Natural killer cell (primary cell): ENCODE measurements around the gene CYP4F11. TPM values are rescaled to one million over a fixed set of nuclear protein-coding genes. Genes with fewer than 3 reads are reported as not detected.
"Not testable (repeated sequence)": the region's sequence is repeated elsewhere in the genome, so short reads cannot be mapped to it uniquely, and the experiment has no call there.

Experiments used
- ATAC-seq, 3 donors: fragments of 150-1000 bp in 2 of 3; fragments of 200-7000 bp in 1 of 3; cut with Tn5 transposase; 1 replicate in 1 of 3; 2 replicates in 2 of 3; pipeline ENCODE4 v1.10.0; 2021; ENCODE audit warnings: mild to moderate bottlenecking in 2 of 3, moderate library complexity in 2 of 3
- DNase-seq, 2 donors: peaks; one replicate each; pipeline versions ENCODE4 v3.0.0 to v3.0.0-alpha.2; 2013 to 2021; ENCODE audit warnings: mixed read lengths in 1 of 2
- H3K27ac ChIP-seq: one replicate; pipeline ENCODE4 v1.5.1; 2013; ENCODE audit warnings: mild to moderate bottlenecking, low read length
- H3K27me3 ChIP-seq: one replicate; pipeline ENCODE4 v1.6.1; 2013; ENCODE audit warnings: low read length; ENCODE audit not compliant: control insufficient read depth, insufficient read depth
- H3K36me3 ChIP-seq: one replicate; pipeline ENCODE4 v1.6.1; 2013; ENCODE audit warnings: low read length; ENCODE audit not compliant: control insufficient read depth, insufficient read depth
- H3K4me1 ChIP-seq: one replicate; pipeline ENCODE4 v1.6.1; 2013; ENCODE audit warnings: low read length; ENCODE audit not compliant: control insufficient read depth, insufficient read depth
- H3K4me3 ChIP-seq: one replicate; pipeline ENCODE4 v1.5.1; 2013; ENCODE audit warnings: low read length
- H3K9me3 ChIP-seq: one replicate; pipeline ENCODE4 v1.6.1; 2013; ENCODE audit warnings: low read length; ENCODE audit not compliant: control insufficient read depth, insufficient read depth
- H3K27ac Mint-ChIP-seq, 2 donors: one replicate each; pipeline ENCODE4 v1.8.0; 2022; ENCODE audit warnings: mild to moderate bottlenecking in 2 of 2, mixed read lengths in 2 of 2, moderate library complexity in 1 of 2
- H3K27me3 Mint-ChIP-seq, 2 donors: one replicate each; pipeline ENCODE4 v1.8.0; 2022; ENCODE audit warnings: low read depth in 2 of 2, mixed read lengths in 2 of 2
- H3K36me3 Mint-ChIP-seq: one replicate; pipeline ENCODE4 v1.8.0; 2022; ENCODE audit warnings: mixed read lengths
- H3K4me1 Mint-ChIP-seq, 2 donors: one replicate each; pipeline ENCODE4 v1.8.0; 2022; ENCODE audit warnings: mixed read lengths in 2 of 2
- H3K4me3 Mint-ChIP-seq: one replicate; pipeline ENCODE4 v1.8.0; 2022; ENCODE audit warnings: mild to moderate bottlenecking, moderate library complexity, mixed read lengths
- H3K9me3 Mint-ChIP-seq, 2 donors: one replicate each; pipeline ENCODE4 v1.8.0; 2022; ENCODE audit warnings: mixed read lengths in 2 of 2
- WGBS: methylation state at CpG from one replicate; pipeline ENCODE4 v1.1.7; 2013; ENCODE audit warnings: missing lambda C conversion rate; ENCODE audit not compliant: insufficient coverage; 5-methylcytosine and 5-hydroxymethylcytosine counted together
- intact Hi-C: fragments of 100-400 bp; cut with micrococcal nuclease; formaldehyde crosslinking; loops from one replicate; pipeline ENCODE4 v1.14.2; 2022
- total RNA-seq, 4 donors: library from RNA; stranded (reverse); fragments of 120-200 nt in 1 of 4; gene quantifications; one replicate each; pipeline versions ENCODE4 v1.2.3 to v1.2.4, GENCODE V29; 2013 to 2022
- TF ChIP-seq, protein P1 (sequence below): fragments of 200-600 bp; IDR thresholded peaks from one replicate; pipeline ENCODE4 v1.8.0; 2022; ENCODE audit warnings: antibody characterized with exemption

The CYP4F11 gene
- total RNA-seq, 3 donors from 2014 or later (not counting 1 experiment from before 2014, with no cell fraction given): not detected

DNA sequence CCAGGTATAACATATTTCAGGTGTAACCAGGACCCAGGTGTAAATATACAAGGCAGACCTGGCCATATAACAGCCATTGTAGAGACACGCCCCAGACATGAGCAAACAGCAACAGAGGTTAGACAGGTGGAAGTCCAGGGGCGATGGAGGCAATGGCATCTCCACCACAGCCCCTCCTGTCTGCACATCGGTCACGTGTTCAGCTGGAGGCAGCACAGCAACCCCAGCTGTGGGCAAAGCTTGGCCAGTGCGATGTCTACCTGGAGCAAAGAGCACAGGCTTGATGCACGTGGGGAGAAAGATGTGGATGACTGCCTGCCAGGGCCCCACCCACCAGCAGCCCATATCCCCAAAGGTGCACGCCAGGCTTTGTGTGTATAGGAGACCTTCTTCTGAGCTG is 40.9 kb downstream of the CYP4F11 start:
- Mint-ChIP-seq H3K27ac (no peak overlapping the region), H3K36me3 (no peaks in the 10 kb centered on the region), H3K27me3 (peaks cover 0 to 4% of the 10 kb centered on the region in 2 donors), H3K9me3 (no peaks in the 10 kb centered on the region), H3K4me3 (no peak overlapping the region), H3K4me1 (no peaks in the 10 kb centered on the region)
- Histone ChIP-seq H3K27ac (no peak overlapping the region), H3K9me3 (no peaks in the 10 kb centered on the region), H3K27me3 (no peaks in the 10 kb centered on the region), H3K36me3 (no peaks in the 10 kb centered on the region), H3K4me3 (no peak overlapping the region), H3K4me1 (no peaks in the 10 kb centered on the region)
- intact Hi-C loops: no loop called here
- no peak for ATAC-seq
- no peak for DNase-seq
- WGBS: 76% methylated on average over 6 of the region's 7 CpGs
- TF ChIP-seq, protein P1, sequence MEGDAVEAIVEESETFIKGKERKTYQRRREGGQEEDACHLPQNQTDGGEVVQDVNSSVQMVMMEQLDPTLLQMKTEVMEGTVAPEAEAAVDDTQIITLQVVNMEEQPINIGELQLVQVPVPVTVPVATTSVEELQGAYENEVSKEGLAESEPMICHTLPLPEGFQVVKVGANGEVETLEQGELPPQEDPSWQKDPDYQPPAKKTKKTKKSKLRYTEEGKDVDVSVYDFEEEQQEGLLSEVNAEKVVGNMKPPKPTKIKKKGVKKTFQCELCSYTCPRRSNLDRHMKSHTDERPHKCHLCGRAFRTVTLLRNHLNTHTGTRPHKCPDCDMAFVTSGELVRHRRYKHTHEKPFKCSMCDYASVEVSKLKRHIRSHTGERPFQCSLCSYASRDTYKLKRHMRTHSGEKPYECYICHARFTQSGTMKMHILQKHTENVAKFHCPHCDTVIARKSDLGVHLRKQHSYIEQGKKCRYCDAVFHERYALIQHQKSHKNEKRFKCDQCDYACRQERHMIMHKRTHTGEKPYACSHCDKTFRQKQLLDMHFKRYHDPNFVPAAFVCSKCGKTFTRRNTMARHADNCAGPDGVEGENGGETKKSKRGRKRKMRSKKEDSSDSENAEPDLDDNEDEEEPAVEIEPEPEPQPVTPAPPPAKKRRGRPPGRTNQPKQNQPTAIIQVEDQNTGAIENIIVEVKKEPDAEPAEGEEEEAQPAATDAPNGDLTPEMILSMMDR: no peak

DNA sequence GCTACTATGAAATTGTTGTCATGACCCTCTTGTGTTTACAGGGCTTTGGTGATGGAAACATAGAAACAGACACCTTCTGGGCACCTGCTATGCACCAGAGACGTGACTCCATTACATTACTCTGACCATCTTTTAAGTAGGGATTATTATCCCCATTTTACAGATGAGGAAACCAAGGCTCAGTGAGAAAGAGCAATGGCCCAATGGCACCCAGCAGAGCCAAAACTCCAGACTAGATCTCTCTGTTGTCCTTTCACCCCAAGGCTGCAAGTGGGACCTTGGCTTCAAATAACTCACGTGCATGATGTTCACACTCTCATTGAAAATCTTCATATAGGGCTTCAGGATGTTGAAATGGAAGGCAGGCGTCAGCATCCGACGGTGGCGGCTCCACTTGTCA is 42.3 kb downstream of the CYP4F11 start:
- H3K4me3 ChIP-seq: no peak overlapping the region
- peaks cover 0 to 2% of the 10 kb centered on the region in 2 donors for H3K27me3 Mint-ChIP-seq
- H3K4me3 Mint-ChIP-seq: no peak overlapping the region
- no peaks in the 10 kb centered on the region for H3K4me1 ChIP-seq
- 89% methylated on average over 6 of the region's 6 CpGs for WGBS
- no peaks in the 10 kb centered on the region for H3K4me1 Mint-ChIP-seq
- DNase-seq (no peak), ATAC-seq (no peak)
- H3K27ac Mint-ChIP-seq: no peak overlapping the region
- H3K27me3 ChIP-seq: no peaks in the 10 kb centered on the region
- H3K9me3 Mint-ChIP-seq: no peaks in the 10 kb centered on the region
- H3K9me3 ChIP-seq: no peaks in the 10 kb centered on the region
- no peaks in the 10 kb centered on the region for H3K36me3 Mint-ChIP-seq
- TF ChIP-seq, protein P1: no peak
- H3K27ac ChIP-seq: no peak overlapping the region
- no peaks in the 10 kb centered on the region for H3K36me3 ChIP-seq
- intact Hi-C loops: no loop called here

DNA sequence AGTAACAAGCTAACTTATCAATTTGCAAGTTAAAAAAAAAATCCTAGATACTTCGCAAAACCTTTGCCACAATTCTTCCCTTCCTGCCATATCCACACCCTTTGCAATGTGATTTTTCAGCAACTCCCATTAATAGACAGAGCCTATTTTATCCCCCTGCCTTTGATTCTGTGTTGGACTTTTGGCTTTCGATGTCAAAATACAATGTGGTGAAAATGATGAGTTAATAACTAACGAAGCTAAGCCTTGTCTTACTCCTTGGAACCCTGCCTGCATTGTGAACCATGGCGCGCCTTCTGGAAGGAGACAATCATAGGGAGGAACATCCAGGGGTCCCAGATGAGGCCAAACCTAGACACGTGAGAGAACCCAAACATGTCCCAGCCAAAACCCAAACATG is 42.9 kb downstream of the CYP4F11 start:
- H3K4me3 Mint-ChIP-seq: no peak overlapping the region
- no peaks in the 10 kb centered on the region for H3K36me3 Mint-ChIP-seq
- DNase-seq (no peak), ATAC-seq (no peak)
- TF ChIP-seq, protein P1: no peak
- 86% methylated on average over 6 of the region's 6 CpGs for WGBS
- no peak overlapping the region for H3K4me3 ChIP-seq
- H3K4me1 ChIP-seq: no peaks in the 10 kb centered on the region
- no peak overlapping the region for H3K27ac ChIP-seq
- no peaks in the 10 kb centered on the region for H3K27me3 Mint-ChIP-seq
- no peaks in the 10 kb centered on the region for H3K27me3 ChIP-seq
- H3K9me3 ChIP-seq: no peaks in the 10 kb centered on the region
- no peaks in the 10 kb centered on the region for H3K36me3 ChIP-seq
- H3K27ac Mint-ChIP-seq: no peak overlapping the region
- H3K4me1 Mint-ChIP-seq: no peaks in the 10 kb centered on the region
- no peaks in the 10 kb centered on the region for H3K9me3 Mint-ChIP-seq
- intact Hi-C loops: no loop called here

DNA sequence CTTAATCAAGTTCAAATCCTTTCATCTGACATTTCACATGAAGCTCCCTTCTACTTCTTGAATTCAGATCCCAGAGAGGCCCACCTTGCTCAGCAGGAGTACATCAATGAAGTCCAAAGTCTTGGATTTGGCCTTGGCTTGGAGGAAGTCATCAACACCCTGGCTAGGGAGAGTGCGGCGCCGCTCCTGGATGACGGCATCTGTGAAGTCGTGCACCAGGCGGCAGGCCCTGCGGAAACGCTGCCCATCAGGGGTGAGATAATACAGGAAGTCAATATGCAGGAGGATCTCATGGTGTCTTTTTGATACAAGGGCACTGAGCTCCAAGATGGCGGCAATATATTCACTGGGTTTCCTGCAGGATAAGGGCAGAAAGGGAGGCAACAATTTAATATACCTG is 45.0 kb downstream of the CYP4F11 start:
- ATAC-seq, H3K27ac Mint-ChIP-seq, H3K9me3 ChIP-seq, H3K27me3 ChIP-seq, intact Hi-C loops, H3K4me1 Mint-ChIP-seq, H3K9me3 Mint-ChIP-seq, H3K36me3 ChIP-seq, H3K27me3 Mint-ChIP-seq, H3K4me3 Mint-ChIP-seq, H3K4me1 ChIP-seq, H3K4me3 ChIP-seq, H3K27ac ChIP-seq, DNase-seq, H3K36me3 Mint-ChIP-seq: not testable (repeated sequence)
- 90% methylated on average over 9 of the region's 9 CpGs for WGBS
